Coronary artery (tissue), 2 donors: ENCODE measurements around the gene HEPHL1.

ENCODE experiments used
- DNase-seq: peaks from one replicate; pipeline ENCODE4 v3.0.0-alpha.2; 2017; ENCODE audit warnings: low spot score
- H3K27ac ChIP-seq, 2 donors: fragments of 200-600 bp; sonication (generic); one replicate each; pipeline ENCODE4 v1.5.1; 2016 to 2019
- H3K4me3 ChIP-seq: fragments of 200-600 bp; sonication (generic); 2 replicates; pipeline ENCODE4 v1.5.1; 2016; ENCODE audit warnings: mild to moderate bottlenecking, moderate library complexity
- TF ChIP-seq, protein P1 (sequence below): fragments of 200-600 bp; sonication (generic); IDR thresholded peaks from one replicate; pipeline ENCODE4 v1.5.1; 2019; ENCODE audit warnings: antibody characterized with exemption

HEPHL1 gene

DNA sequence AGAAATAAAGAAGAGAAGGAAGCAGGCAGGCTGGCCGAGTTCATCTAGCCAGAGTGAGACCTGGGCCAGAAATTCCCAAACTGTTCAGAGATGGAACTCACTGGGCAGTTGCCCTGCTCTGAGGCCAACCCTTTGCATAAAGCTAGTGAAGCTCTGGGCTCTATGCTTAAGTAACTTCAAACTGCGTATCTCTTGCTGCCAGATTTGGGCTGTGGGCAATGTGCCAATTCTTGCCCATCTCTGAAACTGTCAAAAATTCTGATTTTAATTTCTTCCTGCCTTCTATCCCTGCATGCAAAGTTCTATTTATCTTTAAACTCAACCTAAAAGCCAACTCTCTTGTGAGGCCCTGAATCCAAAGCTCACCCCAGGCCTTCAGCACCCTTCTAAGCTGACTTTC, 36.2 kb upstream of the HEPHL1 start:
- Histone ChIP-seq H3K4me3 (no peak overlapping the region), H3K27ac (no peak overlapping the region)
- no peak for DNase-seq
- TF ChIP-seq, protein P1, sequence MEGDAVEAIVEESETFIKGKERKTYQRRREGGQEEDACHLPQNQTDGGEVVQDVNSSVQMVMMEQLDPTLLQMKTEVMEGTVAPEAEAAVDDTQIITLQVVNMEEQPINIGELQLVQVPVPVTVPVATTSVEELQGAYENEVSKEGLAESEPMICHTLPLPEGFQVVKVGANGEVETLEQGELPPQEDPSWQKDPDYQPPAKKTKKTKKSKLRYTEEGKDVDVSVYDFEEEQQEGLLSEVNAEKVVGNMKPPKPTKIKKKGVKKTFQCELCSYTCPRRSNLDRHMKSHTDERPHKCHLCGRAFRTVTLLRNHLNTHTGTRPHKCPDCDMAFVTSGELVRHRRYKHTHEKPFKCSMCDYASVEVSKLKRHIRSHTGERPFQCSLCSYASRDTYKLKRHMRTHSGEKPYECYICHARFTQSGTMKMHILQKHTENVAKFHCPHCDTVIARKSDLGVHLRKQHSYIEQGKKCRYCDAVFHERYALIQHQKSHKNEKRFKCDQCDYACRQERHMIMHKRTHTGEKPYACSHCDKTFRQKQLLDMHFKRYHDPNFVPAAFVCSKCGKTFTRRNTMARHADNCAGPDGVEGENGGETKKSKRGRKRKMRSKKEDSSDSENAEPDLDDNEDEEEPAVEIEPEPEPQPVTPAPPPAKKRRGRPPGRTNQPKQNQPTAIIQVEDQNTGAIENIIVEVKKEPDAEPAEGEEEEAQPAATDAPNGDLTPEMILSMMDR = no peak

DNA sequence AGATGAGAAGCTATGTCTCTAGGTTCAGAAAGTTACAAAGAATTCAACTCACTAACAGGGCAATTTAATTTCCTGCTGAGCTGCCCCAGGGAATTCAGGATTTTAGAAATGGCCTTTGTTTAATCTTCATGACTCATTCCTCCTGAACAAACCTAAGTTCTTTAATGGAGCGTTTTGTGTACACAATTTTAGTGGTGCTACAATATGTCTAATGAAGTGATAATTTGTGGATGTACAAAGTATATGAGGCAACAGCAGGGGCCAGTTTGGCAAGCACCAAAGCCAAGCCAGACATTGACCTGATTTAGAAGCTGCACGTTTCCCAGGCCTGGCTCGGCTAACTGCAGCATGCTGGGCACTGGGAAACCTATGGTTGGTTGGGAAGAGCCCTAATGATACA, 34.4 kb upstream of the HEPHL1 start:
- no peak for DNase-seq
- Histone ChIP-seq H3K4me3 (no peak overlapping the region), H3K27ac (no peak overlapping the region)
- TF ChIP-seq, protein P1 = no peak

DNA sequence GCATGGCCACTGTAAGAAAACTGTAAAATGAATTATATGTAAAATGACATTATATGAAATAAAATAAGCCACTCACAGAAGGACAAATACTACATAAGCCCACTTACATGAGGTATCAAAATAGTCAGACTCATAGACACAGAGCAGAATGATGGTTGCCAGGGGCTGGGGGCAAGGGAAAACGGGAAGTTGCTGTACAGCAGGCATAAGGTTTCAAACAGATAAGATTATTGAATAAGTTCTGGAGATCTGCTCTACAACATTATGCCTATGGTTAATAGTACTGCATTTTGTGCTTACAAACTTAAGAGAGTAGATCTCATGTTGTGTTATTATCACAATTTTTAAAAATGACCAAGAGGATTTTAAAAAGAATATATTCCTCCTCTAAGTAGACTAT, 32.7 kb upstream of the HEPHL1 start:
- TF ChIP-seq, protein P1 = no peak
- no peak overlapping the region for H3K27ac ChIP-seq
- no peak overlapping the region for H3K4me3 ChIP-seq
- DNase-seq = no peak

- H3K4me3 ChIP-seq = no peak overlapping the region
- TF ChIP-seq, protein P1 = no peak
- no peak overlapping the region for H3K27ac ChIP-seq
- no peak for DNase-seq
Measured at GRCh38 chr11:93988912-93989311, 32.2 kb upstream of the HEPHL1 start.

- Histone ChIP-seq H3K27ac (no peak overlapping the region), H3K4me3 (no peak overlapping the region)
- TF ChIP-seq, protein P1 = no peak
- DNase-seq = no peak
Measured at GRCh38 chr11:93993747-93994146, 27.4 kb upstream of the HEPHL1 start.

DNA sequence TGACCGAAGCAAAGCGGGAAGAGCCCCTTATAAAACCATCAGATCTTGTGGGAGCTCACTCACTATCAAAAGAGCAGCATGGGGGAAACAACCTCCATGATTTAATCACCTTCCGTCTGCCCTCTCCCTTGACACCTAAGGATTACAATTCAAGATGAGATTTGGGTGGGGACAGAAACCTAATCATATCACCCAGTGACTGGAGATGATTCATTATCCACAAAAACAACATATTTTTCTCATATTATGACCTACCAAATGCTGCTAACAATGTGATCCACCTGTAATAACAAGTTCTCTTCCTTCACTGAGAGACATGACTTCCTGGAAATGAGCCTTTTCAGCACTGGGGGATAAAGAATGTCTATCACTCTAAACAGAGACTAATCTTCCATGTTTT, 23.4 kb upstream of the HEPHL1 start:
- TF ChIP-seq, protein P1 = no peak
- no peak overlapping the region for H3K27ac ChIP-seq
- no peak for DNase-seq
- H3K4me3 ChIP-seq = no peak overlapping the region

DNA sequence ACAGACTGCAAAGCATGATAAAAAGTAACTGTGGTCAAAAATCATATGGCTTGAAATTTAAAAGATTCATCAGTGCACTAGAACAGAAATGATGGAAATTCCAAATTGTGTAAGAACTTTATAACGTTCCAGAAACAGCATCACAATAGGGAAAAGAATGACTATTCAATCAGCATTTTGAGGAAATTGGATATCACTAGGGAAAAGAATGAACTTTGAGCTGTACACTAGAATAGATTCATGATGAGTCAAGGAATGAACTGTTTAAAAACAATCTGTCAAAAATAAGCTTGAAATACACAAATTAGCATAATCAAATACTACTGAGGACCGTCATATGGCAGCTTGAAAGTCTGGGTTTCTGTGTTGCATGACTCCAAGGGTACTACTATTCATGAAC, 20.5 kb upstream of the HEPHL1 start:
- Histone ChIP-seq H3K4me3 (no peak overlapping the region), H3K27ac (no peak overlapping the region)
- no peak for DNase-seq
- TF ChIP-seq, protein P1 = no peak
